Stimulated activated CD8-positive, alpha-beta memory T cell treated with anti-CD3 and anti-CD28 coated beads, Interleukin-4, amount 100 ng/mL, for 24 hours (primary cell): ENCODE measurements around the gene GP1BA.
A peak's percentile ranks its signal among the peaks of the same experiment; 100 is the strongest.

Source experiments
- DNase-seq: peaks from one replicate; pipeline ENCODE4 v3.0.0-alpha.2; 2020; ENCODE audit warnings: low read depth

Gene GP1BA

GRCh38 chr17:4931963-4932362 lies at the start of gene GP1BA:
GP1BA (plus strand) TSS chr17:4932277; CDS start chr17:4932605, 328 bp downstream.
- DNase-seq: no peak

- DNase-seq: no peak
Observed at GRCh38 chr17:4884489-4884888, 47.6 kb upstream of the GP1BA start.

- no peak for DNase-seq
Observed at GRCh38 chr17:4886830-4887229, 45.2 kb upstream of the GP1BA start.

- no peak for DNase-seq
Observed at GRCh38 chr17:4887581-4887980, 44.5 kb upstream of the GP1BA start.

- no peak for DNase-seq
Observed at GRCh38 chr17:4891411-4892410, 40.4 kb upstream of the GP1BA start.

- DNase-seq: no peak
Observed at GRCh38 chr17:4892499-4893221, 39.4 kb upstream of the GP1BA start.

GRCh38 chr17:4893272-4893671 lies 38.8 kb upstream of the GP1BA start:
- DNase-seq: no peak

GRCh38 chr17:4893721-4894560 lies 38.1 kb upstream of the GP1BA start:
- no peak for DNase-seq

GRCh38 chr17:4895121-4895520 lies 37.0 kb upstream of the GP1BA start:
- no peak for DNase-seq

- no peak for DNase-seq
Observed at GRCh38 chr17:4895657-4896331, 36.3 kb upstream of the GP1BA start.

- DNase-seq: no peak
Observed at GRCh38 chr17:4896332-4897197, 35.5 kb upstream of the GP1BA start.

- no peak for DNase-seq
Observed at GRCh38 chr17:4897198-4897687, 34.8 kb upstream of the GP1BA start.

GRCh38 chr17:4897785-4898184 lies 34.3 kb upstream of the GP1BA start:
- DNase-seq: no peak

- DNase-seq: no peak
Observed at GRCh38 chr17:4898351-4898750, 33.7 kb upstream of the GP1BA start.

- no peak for DNase-seq
Observed at GRCh38 chr17:4898927-4899326, 33.1 kb upstream of the GP1BA start.

- DNase-seq: peak; percentile 93
Observed at GRCh38 chr17:4899341-4900230, 32.5 kb upstream of the GP1BA start, which contains the start of gene C17orf107. C17orf107 (plus strand) TSS chr17:4899536; CDS start chr17:4899763, 227 bp downstream.

GRCh38 chr17:4900231-4901107 lies 31.6 kb upstream of the GP1BA start:
- no peak for DNase-seq

GRCh38 chr17:4901108-4901647 lies 30.9 kb upstream of the GP1BA start:
- DNase-seq: no peak
